Gastroesophageal sphincter (tissue), 3 donors: ENCODE results near the gene ARHGAP22.

ENCODE experiments used
- CTCF ChIP-seq, 4 experiments: fragments of 200-600 bp in 2 of 4; fragments of 450-650 bp in 2 of 4; sonication (generic) in 1 of 4; IDR thresholded peaks; one replicate each; pipeline ENCODE4 v1.5.1; 2017 to 2019; ENCODE audit warnings: antibody characterized with exemption in 4 of 4, mild to moderate bottlenecking in 2 of 4, moderate library complexity in 2 of 4
- EP300 ChIP-seq: sonication (generic); formaldehyde crosslinking; IDR thresholded peaks from one replicate; pipeline ENCODE4 v1.6.1; 2017; ENCODE audit warnings: antibody characterized with exemption, mild to moderate bottlenecking

GRCh38 chr10:48625826-48626134 is 20.9 kb upstream of the ARHGAP22 start:
- TF ChIP-seq CTCF (IDR thresholded peaks at IDR 0.05) = no peak
- TF ChIP-seq EP300 = no peak
